Trophoblast cell (in vitro differentiated cells and primary cell): Measurements from ENCODE around the gene ZNF366.

ENCODE experiments used
- DNase-seq, 2 donors: peaks; one replicate each; pipeline ENCODE4 v3.0.0-alpha.2; 2016
- H2AFZ ChIP-seq: 2 replicates; pipeline ENCODE4 v1.6.1; 2013; ENCODE audit warnings: low read length, moderate library complexity, mild to moderate bottlenecking; ENCODE audit not compliant: insufficient read depth, poor library complexity
- H2AK5ac ChIP-seq: 2 replicates; pipeline ENCODE4 v1.6.1; 2013; ENCODE audit warnings: mild to moderate bottlenecking, low read length
- H2BK120ac ChIP-seq: 2 replicates; pipeline ENCODE4 v1.6.1; 2013; ENCODE audit warnings: low read length, mild to moderate bottlenecking, moderate library complexity; ENCODE audit not compliant: insufficient read depth, poor library complexity
- H2BK12ac ChIP-seq: 2 replicates; pipeline ENCODE4 v1.6.1; 2013; ENCODE audit warnings: mild to moderate bottlenecking, low read length, moderate library complexity
- H2BK5ac ChIP-seq: 2 replicates; pipeline ENCODE4 v1.6.1; 2013; ENCODE audit warnings: low read length, low read depth, moderate library complexity, mild to moderate bottlenecking; ENCODE audit not compliant: poor library complexity
- H3K14ac ChIP-seq: 2 replicates; pipeline ENCODE4 v1.6.1; 2013; ENCODE audit warnings: mild to moderate bottlenecking, low read length
- H3K18ac ChIP-seq: 2 replicates; pipeline ENCODE4 v1.6.1; 2013; ENCODE audit warnings: mild to moderate bottlenecking, low read length
- H3K23ac ChIP-seq: 2 replicates; pipeline ENCODE4 v1.6.1; 2013; ENCODE audit warnings: low read length
- H3K27ac ChIP-seq: 2 replicates; pipeline ENCODE4 v1.5.1; 2013; ENCODE audit warnings: low read depth, mild to moderate bottlenecking, inconsistent platforms, low read length, moderate library complexity
- H3K27me3 ChIP-seq: 2 replicates; pipeline ENCODE4 v1.6.1; 2013; ENCODE audit warnings: inconsistent platforms, mild to moderate bottlenecking, low read length, moderate library complexity; ENCODE audit not compliant: insufficient read depth
- H3K36me3 ChIP-seq, 2 experiments: 1 replicate in 1 of 2; 2 replicates in 1 of 2; pipeline ENCODE4 v1.6.1; 2013; ENCODE audit warnings: low read length in 2 of 2, mild to moderate bottlenecking in 2 of 2, moderate library complexity in 1 of 2; ENCODE audit not compliant: insufficient read depth in 2 of 2, control insufficient read depth in 1 of 2
- H3K4ac ChIP-seq: 2 replicates; pipeline ENCODE4 v1.6.1; 2013; ENCODE audit warnings: low read depth, mild to moderate bottlenecking, low read length, moderate library complexity
- H3K4me1 ChIP-seq, 2 experiments: 1 replicate in 1 of 2; 2 replicates in 1 of 2; pipeline ENCODE4 v1.6.1; 2013; ENCODE audit warnings: low read length in 2 of 2, mild to moderate bottlenecking in 2 of 2, moderate library complexity in 1 of 2; ENCODE audit not compliant: insufficient read depth in 2 of 2, control insufficient read depth in 1 of 2
- H3K4me2 ChIP-seq: 2 replicates; pipeline ENCODE4 v1.6.1; 2013; ENCODE audit warnings: inconsistent platforms, mild to moderate bottlenecking, low read length, moderate library complexity
- H3K4me3 ChIP-seq: 2 replicates; pipeline ENCODE4 v1.5.1; 2013; ENCODE audit warnings: mild to moderate bottlenecking, low read depth, low read length, inconsistent platforms
- H3K79me1 ChIP-seq: one replicate; pipeline ENCODE4 v1.6.1; 2013; ENCODE audit warnings: low read length
- H3K79me2 ChIP-seq: 2 replicates; pipeline ENCODE4 v1.6.1; 2013; ENCODE audit warnings: low read length, mild to moderate bottlenecking; ENCODE audit not compliant: control insufficient read depth, insufficient read depth, poor library complexity
- H3K9ac ChIP-seq: 2 replicates; pipeline ENCODE4 v1.6.1; 2013; ENCODE audit warnings: mild to moderate bottlenecking, low read length
- H3K9me3 ChIP-seq: 2 replicates; pipeline ENCODE4 v1.6.1; 2013; ENCODE audit warnings: low read depth, mild to moderate bottlenecking, control low read depth, inconsistent platforms, low read length; ENCODE audit not compliant: insufficient read depth
- H4K12ac ChIP-seq: 2 replicates; pipeline ENCODE4 v1.6.1; 2013; ENCODE audit warnings: low read depth, mild to moderate bottlenecking, low read length, moderate library complexity
- H4K8ac ChIP-seq: 2 replicates; pipeline ENCODE4 v1.6.1; 2013; ENCODE audit warnings: low read depth, mild to moderate bottlenecking, low read length, moderate library complexity
- H4K91ac ChIP-seq: one replicate; pipeline ENCODE4 v1.6.1; 2013; ENCODE audit warnings: low read depth, mild to moderate bottlenecking, low read length, moderate library complexity
- WGBS: extraction: QIAGEN DNeasy Blood & Tissue Kit; methylation state at CpG from one replicate; pipeline ENCODE4 v1.1.7; 2013; ENCODE audit warnings: missing lambda C conversion rate; ENCODE audit not compliant: insufficient read length, insufficient coverage; ENCODE audit errors: extremely low coverage; 5-methylcytosine and 5-hydroxymethylcytosine counted together

The ZNF366 gene

DNA sequence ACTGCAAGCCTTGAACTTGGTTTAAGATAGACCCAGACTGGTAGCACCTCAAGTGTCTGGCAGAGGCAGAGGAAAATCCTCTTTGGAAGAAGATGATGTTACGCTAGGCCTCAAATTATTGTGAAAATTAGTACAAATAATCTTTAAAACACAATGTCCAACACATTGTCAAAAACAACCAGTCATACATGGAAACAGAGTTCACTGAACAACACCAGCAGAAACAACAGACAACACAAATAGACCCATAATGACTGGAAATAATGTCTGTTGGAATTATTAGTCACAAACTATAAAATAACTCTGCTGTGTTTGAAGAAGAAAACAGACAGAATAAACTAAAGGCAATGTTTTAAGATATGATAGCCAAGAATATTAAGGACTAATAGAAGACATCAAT is 15.4 kb upstream of the ZNF366 start:
- Histone ChIP-seq H3K4ac (no peak overlapping the region), H4K8ac (no peak overlapping the region), H3K9me3 (no peaks in the 10 kb centered on the region), H3K27me3 (no peaks in the 10 kb centered on the region), H3K18ac (no peak overlapping the region), H3K9ac (no peak overlapping the region), H3K79me2 (no peaks in the 10 kb centered on the region), H3K4me2 (no peak overlapping the region), H3K23ac (no peak overlapping the region), H2AK5ac (no peak overlapping the region), H3K4me1 (peaks cover 5 to 7% of the 10 kb centered on the region in 2 experiments), H3K36me3 (no peaks in the 10 kb centered on the region), H2AFZ (no peak overlapping the region), H2BK5ac (no peak overlapping the region), H3K79me1 (peaks cover 25% of the 10 kb centered on the region), H3K4me3 (no peak overlapping the region), H4K91ac (no peak overlapping the region), H3K27ac (no peak overlapping the region), H2BK12ac (no peak overlapping the region), H2BK120ac (no peak overlapping the region), H3K14ac (no peak overlapping the region), H4K12ac (no peak overlapping the region)
- DNase-seq: no peak
- whole genome bisulfite sequencing: no CpG with 5 or more reads among the region's 1 CpG

DNA sequence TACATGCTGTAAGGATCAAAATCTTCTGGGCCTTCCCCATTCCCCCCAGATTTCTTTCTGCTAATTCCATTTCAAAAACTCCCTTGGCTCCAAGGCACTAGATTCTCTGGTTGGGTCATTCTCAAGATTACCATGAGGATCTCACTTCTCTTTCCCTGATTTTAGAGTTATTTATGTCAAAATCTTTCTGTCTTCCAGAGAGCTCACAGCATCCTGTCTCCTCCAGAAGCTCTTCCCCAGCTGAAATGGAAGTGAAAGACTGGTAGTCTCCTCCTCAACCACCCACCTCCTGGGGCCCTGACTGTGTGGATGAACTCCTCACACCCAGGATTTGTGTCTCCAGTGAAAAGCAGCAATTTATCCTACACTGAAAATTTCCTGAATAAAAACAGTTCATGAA is 11.9 kb upstream of the ZNF366 start:
- Histone ChIP-seq H3K18ac (no peak overlapping the region), H2BK5ac (no peak overlapping the region), H3K14ac (no peak overlapping the region), H2AK5ac (no peak overlapping the region), H3K27ac (no peak overlapping the region), H3K23ac (no peak overlapping the region), H3K9ac (no peak overlapping the region), H3K4me2 (no peak overlapping the region), H3K27me3 (no peaks in the 10 kb centered on the region), H4K91ac (peak overlapping the region; percentile 38), H2AFZ (no peak overlapping the region), H4K12ac (no peak overlapping the region), H3K4me1 (peaks cover 0 to 1% of the 10 kb centered on the region in 2 experiments), H3K36me3 (no peaks in the 10 kb centered on the region), H3K4ac (no peak overlapping the region), H2BK12ac (no peak overlapping the region), H3K4me3 (no peak overlapping the region), H3K79me2 (no peaks in the 10 kb centered on the region), H3K79me1 (peaks cover 13% of the 10 kb centered on the region), H3K9me3 (no peaks in the 10 kb centered on the region), H4K8ac (no peak overlapping the region), H2BK120ac (no peak overlapping the region)
- DNase-seq: no peak

- H3K79me1 ChIP-seq: peaks cover 21% of the 10 kb centered on the region
- no peak overlapping the region for H3K9ac ChIP-seq
- no CpG with 5 or more reads among the region's 12 CpGs for WGBS
These were observed 10.9 kb upstream of the ZNF366 start for GRCh38 chr5:72518001-72518683.

GRCh38 chr5:72516916-72517315 is 9.7 kb upstream of the ZNF366 start:
- Histone ChIP-seq H3K4me1 (peaks cover 7 to 16% of the 10 kb centered on the region in 2 experiments), H2AFZ (no peak overlapping the region)

More at GRCh38 chr5:72518001-72518683, 10.9 kb upstream of the ZNF366 start:
- Histone ChIP-seq H3K4me1 (peaks cover 1 to 10% of the 10 kb centered on the region in 2 experiments), H3K4me3 (no peak overlapping the region), H3K18ac (no peak overlapping the region), H3K27ac (no peak overlapping the region), H4K12ac (no peak overlapping the region), H2BK12ac (peak overlapping the region; percentile 75), H4K91ac (peak overlapping the region; percentile 45), H2AFZ (no peak overlapping the region), H4K8ac (peak overlapping the region; percentile 50), H3K27me3 (no peaks in the 10 kb centered on the region), H3K36me3 (no peaks in the 10 kb centered on the region), H3K14ac (peak overlapping the region; percentile 6), H3K79me2 (peaks cover 2% of the 10 kb centered on the region), H3K4me2 (no peak overlapping the region), H2AK5ac (no peak overlapping the region), H2BK5ac (peak overlapping the region; percentile 60), H3K4ac (no peak overlapping the region), H3K9me3 (no peaks in the 10 kb centered on the region), H3K23ac (no peak overlapping the region), H2BK120ac (peak overlapping the region; percentile 45)
- DNase-seq: peak in 1 of 2 donors; percentile 72

More at GRCh38 chr5:72516916-72517315, 9.7 kb upstream of the ZNF366 start:
- no CpG with 5 or more reads among the region's 2 CpGs for WGBS
- H2AK5ac ChIP-seq: no peak overlapping the region
- H4K12ac ChIP-seq: no peak overlapping the region
- H2BK5ac ChIP-seq: no peak overlapping the region
- no peak overlapping the region for H3K4me2 ChIP-seq
- H3K4ac ChIP-seq: no peak overlapping the region
- no peak overlapping the region for H3K9ac ChIP-seq
- no peak overlapping the region for H3K4me3 ChIP-seq
- no peaks in the 10 kb centered on the region for H3K27me3 ChIP-seq
- H3K14ac ChIP-seq: no peak overlapping the region
- H3K23ac ChIP-seq: no peak overlapping the region
- no peak overlapping the region for H4K8ac ChIP-seq
- no peak for DNase-seq
- no peak overlapping the region for H4K91ac ChIP-seq
- H3K79me1 ChIP-seq: peaks cover 27% of the 10 kb centered on the region
- H3K27ac ChIP-seq: no peak overlapping the region
- no peak overlapping the region for H3K18ac ChIP-seq
- H2BK120ac ChIP-seq: peak overlapping the region; percentile 63
- H3K36me3 ChIP-seq: no peaks in the 10 kb centered on the region
- peak overlapping the region; percentile 65 for H2BK12ac ChIP-seq
- peaks cover 2% of the 10 kb centered on the region for H3K79me2 ChIP-seq
- no peaks in the 10 kb centered on the region for H3K9me3 ChIP-seq
